ENCODE results near the gene SLC25A30. TPM values are rescaled to one million over a fixed set of nuclear protein-coding genes. Genes with fewer than 3 reads are reported as not detected.

SLC25A30 gene
- total and polyA plus RNA-seq, 2 of the 13 experiments (the other 11 are each of a cell fraction or from before 2014, with no cell fraction given), result 19.6 to 22.5 TPM

DNA sequence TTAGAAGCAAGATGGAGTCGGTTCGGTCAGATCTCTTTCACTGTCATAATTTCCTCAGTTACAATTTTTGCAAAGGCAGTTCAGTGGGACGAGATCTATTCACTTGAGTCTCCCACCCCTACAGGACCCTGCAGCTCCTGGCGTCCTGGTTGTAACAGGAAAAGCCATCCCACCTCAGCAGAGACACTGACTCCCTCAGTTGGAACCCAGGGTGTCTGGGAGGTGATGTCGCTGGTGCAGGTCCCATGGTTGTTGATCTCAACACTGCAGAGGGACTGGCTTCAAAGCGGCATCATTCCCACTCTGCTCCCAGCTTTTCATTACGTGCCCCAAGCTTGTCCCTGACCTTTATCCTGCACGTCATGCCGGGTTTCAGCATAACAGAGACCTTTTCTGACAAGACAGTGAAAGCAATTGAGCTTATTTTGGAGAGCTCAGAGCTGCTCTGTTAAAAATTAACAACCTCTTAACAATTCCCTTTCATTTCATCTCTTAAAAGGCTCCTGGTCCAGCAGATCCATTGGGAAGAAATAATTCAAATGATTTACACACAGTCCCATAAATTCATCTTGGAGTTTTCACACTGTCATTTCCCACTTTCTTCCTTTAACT, 29.0 kb upstream of the SLC25A30 start (continued):
- TF ChIP-seq, protein P1, sequence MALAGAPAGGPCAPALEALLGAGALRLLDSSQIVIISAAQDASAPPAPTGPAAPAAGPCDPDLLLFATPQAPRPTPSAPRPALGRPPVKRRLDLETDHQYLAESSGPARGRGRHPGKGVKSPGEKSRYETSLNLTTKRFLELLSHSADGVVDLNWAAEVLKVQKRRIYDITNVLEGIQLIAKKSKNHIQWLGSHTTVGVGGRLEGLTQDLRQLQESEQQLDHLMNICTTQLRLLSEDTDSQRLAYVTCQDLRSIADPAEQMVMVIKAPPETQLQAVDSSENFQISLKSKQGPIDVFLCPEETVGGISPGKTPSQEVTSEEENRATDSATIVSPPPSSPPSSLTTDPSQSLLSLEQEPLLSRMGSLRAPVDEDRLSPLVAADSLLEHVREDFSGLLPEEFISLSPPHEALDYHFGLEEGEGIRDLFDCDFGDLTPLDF (CRISPR knock-in tag; IDR thresholded peaks at IDR 0.05), result no peak
- no peak for TF ChIP-seq ZBTB1 (CRISPR knock-in tag; IDR thresholded peaks at IDR 0.05; ENCODE audit: borderline replicate concordance)
- TF ChIP-seq HOXA3 (CRISPR knock-in tag; IDR thresholded peaks at IDR 0.05), result peak; percentile 89
- no peak for TF ChIP-seq FOXM1 (CRISPR knock-in tag; IDR thresholded peaks at IDR 0.05)
- TF ChIP-seq KLF12 (CRISPR knock-in tag; IDR thresholded peaks at IDR 0.05; ENCODE audit: borderline replicate concordance), result no peak
- TF ChIP-seq ZNF136 (CRISPR knock-in tag; IDR thresholded peaks at IDR 0.05; ENCODE audit: low read depth), result no peak
- no peak for TF ChIP-seq SMAD9 (CRISPR knock-in tag; IDR thresholded peaks at IDR 0.05)
- no peak for TF ChIP-seq ZNF891 (CRISPR knock-in tag; IDR thresholded peaks at IDR 0.05)
- TF ChIP-seq ATF1 (CRISPR knock-in tag; IDR thresholded peaks at IDR 0.05), result peak; percentile 84
- peak; percentile 97 for TF ChIP-seq MED1 (CRISPR knock-in tag; IDR thresholded peaks at IDR 0.05)
- no peak for TF ChIP-seq ZNF883 (CRISPR knock-in tag; IDR thresholded peaks at IDR 0.05; ENCODE audit: not compliant biosample characterization)
- no peak for TF ChIP-seq IRX3 (CRISPR knock-in tag; IDR thresholded peaks at IDR 0.05; ENCODE audit: borderline replicate concordance, low read depth)
- no peak; the same call in 1 of the 2 replicates for TF ChIP-seq TGIF2 (CRISPR knock-in tag; IDR thresholded peaks at IDR 0.05)
- peak; percentile 48; the same call in 1 of the 2 replicates for TF ChIP-seq ZNF598 (CRISPR knock-in tag; IDR thresholded peaks at IDR 0.05; ENCODE audit: borderline replicate concordance)
- TF ChIP-seq, protein P2, sequence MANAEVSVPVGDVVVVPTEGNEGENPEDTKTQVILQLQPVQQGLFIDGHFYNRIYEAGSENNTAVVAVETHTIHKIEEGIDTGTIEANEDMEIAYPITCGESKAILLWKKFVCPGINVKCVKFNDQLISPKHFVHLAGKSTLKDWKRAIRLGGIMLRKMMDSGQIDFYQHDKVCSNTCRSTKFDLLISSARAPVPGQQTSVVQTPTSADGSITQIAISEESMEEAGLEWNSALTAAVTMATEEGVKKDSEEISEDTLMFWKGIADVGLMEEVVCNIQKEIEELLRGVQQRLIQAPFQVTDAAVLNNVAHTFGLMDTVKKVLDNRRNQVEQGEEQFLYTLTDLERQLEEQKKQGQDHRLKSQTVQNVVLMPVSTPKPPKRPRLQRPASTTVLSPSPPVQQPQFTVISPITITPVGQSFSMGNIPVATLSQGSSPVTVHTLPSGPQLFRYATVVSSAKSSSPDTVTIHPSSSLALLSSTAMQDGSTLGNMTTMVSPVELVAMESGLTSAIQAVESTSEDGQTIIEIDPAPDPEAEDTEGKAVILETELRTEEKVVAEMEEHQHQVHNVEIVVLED (CRISPR knock-in tag; IDR thresholded peaks at IDR 0.05; ENCODE audit: borderline replicate concordance), result peak; percentile 76; the same call in 1 of the 2 replicates
- TF ChIP-seq SETDB1 (CRISPR knock-in tag; IDR thresholded peaks at IDR 0.05; ENCODE audit: borderline replicate concordance), result no peak
- no peak for TF ChIP-seq SYNCRIP (IDR thresholded peaks at IDR 0.05; ENCODE audit: insufficient read depth, low read depth, low read length)
- TF ChIP-seq, protein P3, sequence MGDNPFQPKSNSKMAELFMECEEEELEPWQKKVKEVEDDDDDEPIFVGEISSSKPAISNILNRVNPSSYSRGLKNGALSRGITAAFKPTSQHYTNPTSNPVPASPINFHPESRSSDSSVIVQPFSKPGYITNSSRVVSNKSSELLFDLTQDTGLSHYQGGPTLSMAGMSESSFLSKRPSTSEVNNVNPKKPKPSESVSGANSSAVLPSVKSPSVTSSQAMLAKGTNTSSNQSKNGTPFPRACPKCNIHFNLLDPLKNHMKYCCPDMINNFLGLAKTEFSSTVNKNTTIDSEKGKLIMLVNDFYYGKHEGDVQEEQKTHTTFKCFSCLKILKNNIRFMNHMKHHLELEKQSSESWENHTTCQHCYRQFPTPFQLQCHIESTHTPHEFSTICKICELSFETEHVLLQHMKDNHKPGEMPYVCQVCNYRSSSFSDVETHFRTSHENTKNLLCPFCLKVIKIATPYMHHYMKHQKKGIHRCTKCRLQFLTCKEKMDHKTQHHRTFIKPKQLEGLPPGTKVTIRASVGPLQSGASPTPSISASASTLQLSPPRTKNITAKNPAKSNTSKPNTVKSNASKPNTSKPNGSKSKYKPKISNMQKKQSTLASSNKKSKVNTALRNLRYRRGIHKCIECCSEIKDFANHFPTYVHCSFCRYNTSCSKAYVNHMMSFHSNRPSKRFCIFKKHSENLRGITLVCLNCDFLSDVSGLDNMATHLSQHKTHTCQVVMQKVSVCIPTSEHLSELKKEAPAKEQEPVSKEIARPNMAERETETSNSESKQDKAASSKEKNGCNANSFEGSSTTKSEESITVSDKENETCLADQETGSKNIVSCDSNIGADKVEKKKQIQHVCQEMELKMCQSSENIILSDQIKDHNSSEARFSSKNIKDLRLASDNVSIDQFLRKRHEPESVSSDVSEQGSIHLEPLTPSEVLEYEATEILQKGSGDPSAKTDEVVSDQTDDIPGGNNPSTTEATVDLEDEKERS (CRISPR knock-in tag; IDR thresholded peaks at IDR 0.05), result no peak
- peak; percentile 70 for TF ChIP-seq SMAD3 (CRISPR knock-in tag; IDR thresholded peaks at IDR 0.05)
- no peak for TF ChIP-seq PCBP1 (IDR thresholded peaks at IDR 0.05; ENCODE audit: borderline replicate concordance, low read depth, low read length)
- no peak for TF ChIP-seq RBAK (CRISPR knock-in tag; IDR thresholded peaks at IDR 0.05)
- TF ChIP-seq, protein P4, sequence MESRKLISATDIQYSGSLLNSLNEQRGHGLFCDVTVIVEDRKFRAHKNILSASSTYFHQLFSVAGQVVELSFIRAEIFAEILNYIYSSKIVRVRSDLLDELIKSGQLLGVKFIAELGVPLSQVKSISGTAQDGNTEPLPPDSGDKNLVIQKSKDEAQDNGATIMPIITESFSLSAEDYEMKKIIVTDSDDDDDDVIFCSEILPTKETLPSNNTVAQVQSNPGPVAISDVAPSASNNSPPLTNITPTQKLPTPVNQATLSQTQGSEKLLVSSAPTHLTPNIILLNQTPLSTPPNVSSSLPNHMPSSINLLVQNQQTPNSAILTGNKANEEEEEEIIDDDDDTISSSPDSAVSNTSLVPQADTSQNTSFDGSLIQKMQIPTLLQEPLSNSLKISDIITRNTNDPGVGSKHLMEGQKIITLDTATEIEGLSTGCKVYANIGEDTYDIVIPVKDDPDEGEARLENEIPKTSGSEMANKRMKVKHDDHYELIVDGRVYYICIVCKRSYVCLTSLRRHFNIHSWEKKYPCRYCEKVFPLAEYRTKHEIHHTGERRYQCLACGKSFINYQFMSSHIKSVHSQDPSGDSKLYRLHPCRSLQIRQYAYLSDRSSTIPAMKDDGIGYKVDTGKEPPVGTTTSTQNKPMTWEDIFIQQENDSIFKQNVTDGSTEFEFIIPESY (CRISPR knock-in tag; IDR thresholded peaks at IDR 0.05), result no peak
- TF ChIP-seq ZEB1 (IDR thresholded peaks at IDR 0.05; ENCODE audit: insufficient replicate concordance, low read depth), result no peak

Measured in HepG2 (cell line).